HepG2 (cell line): ENCODE data around the gene PANK2. TPM values are rescaled to one million over a fixed set of nuclear protein-coding genes. Genes with fewer than 3 reads are reported as not detected.
A peak's percentile ranks its signal among the peaks of the same experiment; 100 is the strongest.

Experiments
- AGO2 ChIP-seq: fragments of 200-400 bp; formaldehyde crosslinking; optimal IDR thresholded peaks from 2 replicates; pipeline ENCODE3; 2017; ENCODE audit warnings: mild to moderate bottlenecking, low read depth, low read length, moderate library complexity
- CSRNP2 ChIP-seq: sonication (generic); formaldehyde crosslinking; conservative IDR thresholded peaks from 2 replicates; pipeline ENCODE4 v1.8.0; 2022; ENCODE audit warnings: low read depth, missing genetic modification reagents
- ERF ChIP-seq: IDR thresholded peaks from 2 replicates; pipeline ENCODE4 v1.6.1; 2018; ENCODE audit warnings: missing biosample characterization, missing genetic modification reagents
- KDM3A ChIP-seq: IDR thresholded peaks from 2 replicates; pipeline ENCODE4 v1.6.1; 2018; ENCODE audit warnings: low read depth, missing compliant biosample characterization
- POLR2G ChIP-seq: fragments of 200-400 bp; formaldehyde crosslinking; IDR thresholded peaks from 2 replicates; pipeline ENCODE4 v1.6.1; 2018; ENCODE audit warnings: mild to moderate bottlenecking, low read depth, low read length, moderate library complexity
- RBFOX2 ChIP-seq: fragments of 200-400 bp; formaldehyde crosslinking; IDR thresholded peaks from 2 replicates; pipeline ENCODE4 v1.6.1; 2017; ENCODE audit warnings: low read depth, mild to moderate bottlenecking, low read length
- ZBTB20 ChIP-seq: sonication (generic); formaldehyde crosslinking; IDR thresholded peaks from 2 replicates; pipeline ENCODE4 v1.8.1; 2023; ENCODE audit warnings: missing genetic modification reagents, low read depth, mild to moderate bottlenecking, borderline replicate concordance
- ZNF205 ChIP-seq: IDR thresholded peaks from 2 replicates; pipeline ENCODE4 v1.6.1; 2018; ENCODE audit warnings: missing biosample characterization, missing genetic modification reagents
- ZNF44 ChIP-seq: sonication (generic); formaldehyde crosslinking; IDR thresholded peaks from 2 replicates; pipeline ENCODE4 v1.5.1; 2020; ENCODE audit warnings: mild to moderate bottlenecking, missing genetic modification reagents
- ZNF546 ChIP-seq: sonication (generic); formaldehyde crosslinking; conservative IDR thresholded peaks from 2 replicates; pipeline ENCODE4 v1.8.1; 2023; ENCODE audit warnings: mild to moderate bottlenecking, missing genetic modification reagents
- ZNF564 ChIP-seq: sonication (generic); formaldehyde crosslinking; IDR thresholded peaks from 2 replicates; pipeline ENCODE4 v1.8.1; 2023; ENCODE audit warnings: mild to moderate bottlenecking, missing genetic modification reagents
- ZNF572 ChIP-seq: sonication (generic); formaldehyde crosslinking; IDR thresholded peaks from 2 replicates; pipeline ENCODE4 v1.5.1; 2020; ENCODE audit warnings: mild to moderate bottlenecking, missing genetic modification reagents
- ZNF773 ChIP-seq: sonication (generic); formaldehyde crosslinking; IDR thresholded peaks from 2 replicates; pipeline ENCODE4 v1.4.0; 2020; ENCODE audit warnings: missing genetic modification reagents, borderline replicate concordance
- ZSCAN30 ChIP-seq: sonication (generic); formaldehyde crosslinking; IDR thresholded peaks from 2 replicates; pipeline ENCODE4 v1.5.0; 2020; ENCODE audit warnings: mild to moderate bottlenecking, missing genetic modification reagents
- polyA plus RNA-seq, 8 experiments: library from polyadenylated mRNA; depleted of rRNA in 3 of 8; stranded (reverse) in 7 of 8; unstranded in 1 of 8; fragments of >200 nt; fragmentation: Illumina TruSeq in 4 of 8; extraction: Trizol in 4 of 8; gene quantifications; 2 replicates each; pipeline versions ENCODE4 v1.2.1 to v1.2.3, GENCODE V29; 2011 to 2016; ENCODE audit warnings: low read depth in 4 of 8, missing spikeins in 1 of 8, mixed read lengths in 1 of 8; ENCODE audit not compliant: insufficient read depth in 1 of 8
- total RNA-seq, 5 experiments: library from RNA; depleted of rRNA; stranded (reverse); fragments of >200 nt; fragmentation: Illumina TruSeq; extraction: Trizol; gene quantifications; 2 replicates each; pipeline ENCODE4 v1.2.3, GENCODE V29; 2016; ENCODE audit warnings: low read depth in 1 of 5
- TF ChIP-seq, protein P1 (sequence below): sonication (generic); formaldehyde crosslinking; IDR thresholded peaks from 2 replicates; pipeline ENCODE4 v1.4.0; 2020; ENCODE audit warnings: mild to moderate bottlenecking, missing genetic modification reagents
- TF ChIP-seq, protein P2 (sequence below): sonication (generic); formaldehyde crosslinking; IDR thresholded peaks from 2 replicates; pipeline ENCODE4 v1.5.1; 2020; ENCODE audit warnings: missing genetic modification reagents, mild to moderate bottlenecking, borderline replicate concordance
- TF ChIP-seq, protein P3 (sequence below): sonication (generic); formaldehyde crosslinking; IDR thresholded peaks from 2 replicates; pipeline ENCODE4 v1.4.0; 2020; ENCODE audit warnings: missing genetic modification reagents, borderline replicate concordance

Gene PANK2
- total and polyA plus RNA-seq, 2 of the 13 experiments (the other 11 are each of a cell fraction or from before 2014, with no cell fraction given): 39.2 to 123 TPM

- TF ChIP-seq KDM3A (CRISPR knock-in tag) (peak; percentile 65; the same call in 1 of the 2 replicates), CSRNP2 (CRISPR knock-in tag) (no peak), AGO2 (peak; percentile 66), ZNF546 (CRISPR knock-in tag) (0 out of 2 replicates have a peak, but pooled peaks have one; percentile 35), ZNF44 (CRISPR knock-in tag) (0 out of 2 replicates have a peak, but pooled peaks have one; percentile 66), POLR2G (no peak; the same call in 1 of the 2 replicates), ERF (CRISPR knock-in tag) (peak; percentile 11; the same call in 1 of the 2 replicates), RBFOX2 (peak; percentile 69; the same call in 1 of the 2 replicates), ZNF572 (CRISPR knock-in tag) (0 out of 2 replicates have a peak, but pooled peaks have one; percentile 58), ZNF773 (CRISPR knock-in tag) (peak; percentile 87; the same call in 1 of the 2 replicates), ZSCAN30 (CRISPR knock-in tag) (0 out of 2 replicates have a peak, but pooled peaks have one; percentile 4), ZBTB20 (0 out of 2 replicates have a peak, but pooled peaks have one; percentile 31), ZNF564 (CRISPR knock-in tag) (0 out of 2 replicates have a peak, but pooled peaks have one; percentile 10), ZNF205 (CRISPR knock-in tag) (0 out of 2 replicates have a peak, but pooled peaks have one; percentile 4)
- TF ChIP-seq, protein P1, sequence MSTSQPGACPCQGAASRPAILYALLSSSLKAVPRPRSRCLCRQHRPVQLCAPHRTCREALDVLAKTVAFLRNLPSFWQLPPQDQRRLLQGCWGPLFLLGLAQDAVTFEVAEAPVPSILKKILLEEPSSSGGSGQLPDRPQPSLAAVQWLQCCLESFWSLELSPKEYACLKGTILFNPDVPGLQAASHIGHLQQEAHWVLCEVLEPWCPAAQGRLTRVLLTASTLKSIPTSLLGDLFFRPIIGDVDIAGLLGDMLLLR: peak; percentile 9; the same call in 1 of the 2 replicates
- TF ChIP-seq, protein P2, sequence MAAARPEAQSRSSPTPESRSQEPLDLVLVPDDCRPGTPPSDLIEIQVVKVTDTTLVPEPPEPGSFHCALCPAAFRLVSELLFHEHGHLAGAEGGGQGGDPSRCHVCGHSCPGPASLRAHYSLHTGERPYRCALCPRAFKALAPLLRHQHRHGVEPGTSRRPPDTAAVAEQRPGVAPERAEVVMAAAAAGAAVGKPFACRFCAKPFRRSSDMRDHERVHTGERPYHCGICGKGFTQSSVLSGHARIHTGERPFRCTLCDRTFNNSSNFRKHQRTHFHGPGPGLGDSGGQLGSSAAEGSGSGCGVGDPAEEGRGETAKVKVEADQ (CRISPR knock-in tag): peak; percentile 85; the same call in 1 of the 2 replicates
- TF ChIP-seq, protein P3, sequence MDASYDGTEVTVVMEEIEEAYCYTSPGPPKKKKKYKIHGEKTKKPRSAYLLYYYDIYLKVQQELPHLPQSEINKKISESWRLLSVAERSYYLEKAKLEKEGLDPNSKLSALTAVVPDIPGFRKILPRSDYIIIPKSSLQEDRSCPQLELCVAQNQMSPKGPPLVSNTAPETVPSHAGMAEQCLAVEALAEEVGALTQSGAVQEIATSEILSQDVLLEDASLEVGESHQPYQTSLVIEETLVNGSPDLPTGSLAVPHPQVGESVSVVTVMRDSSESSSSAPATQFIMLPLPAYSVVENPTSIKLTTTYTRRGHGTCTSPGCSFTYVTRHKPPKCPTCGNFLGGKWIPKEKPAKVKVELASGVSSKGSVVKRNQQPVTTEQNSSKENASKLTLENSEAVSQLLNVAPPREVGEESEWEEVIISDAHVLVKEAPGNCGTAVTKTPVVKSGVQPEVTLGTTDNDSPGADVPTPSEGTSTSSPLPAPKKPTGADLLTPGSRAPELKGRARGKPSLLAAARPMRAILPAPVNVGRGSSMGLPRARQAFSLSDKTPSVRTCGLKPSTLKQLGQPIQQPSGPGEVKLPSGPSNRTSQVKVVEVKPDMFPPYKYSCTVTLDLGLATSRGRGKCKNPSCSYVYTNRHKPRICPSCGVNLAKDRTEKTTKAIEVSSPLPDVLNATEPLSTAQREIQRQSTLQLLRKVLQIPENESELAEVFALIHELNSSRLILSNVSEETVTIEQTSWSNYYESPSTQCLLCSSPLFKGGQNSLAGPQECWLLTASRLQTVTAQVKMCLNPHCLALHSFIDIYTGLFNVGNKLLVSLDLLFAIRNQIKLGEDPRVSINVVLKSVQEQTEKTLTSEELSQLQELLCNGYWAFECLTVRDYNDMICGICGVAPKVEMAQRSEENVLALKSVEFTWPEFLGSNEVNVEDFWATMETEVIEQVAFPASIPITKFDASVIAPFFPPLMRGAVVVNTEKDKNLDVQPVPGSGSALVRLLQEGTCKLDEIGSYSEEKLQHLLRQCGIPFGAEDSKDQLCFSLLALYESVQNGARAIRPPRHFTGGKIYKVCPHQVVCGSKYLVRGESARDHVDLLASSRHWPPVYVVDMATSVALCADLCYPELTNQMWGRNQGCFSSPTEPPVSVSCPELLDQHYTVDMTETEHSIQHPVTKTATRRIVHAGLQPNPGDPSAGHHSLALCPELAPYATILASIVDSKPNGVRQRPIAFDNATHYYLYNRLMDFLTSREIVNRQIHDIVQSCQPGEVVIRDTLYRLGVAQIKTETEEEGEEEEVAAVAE (CRISPR knock-in tag): no peak; the same call in 1 of the 2 replicates
Observed at GRCh38 chr20:3889489-3890397, 556 bp downstream of the PANK2 start (continued).
